Measurements from ENCODE around the gene RUFY2.
"Not testable (repeated sequence)": the region's sequence is repeated elsewhere in the genome, so short reads cannot be mapped to it uniquely, and the experiment has no call there.

Gene RUFY2

DNA sequence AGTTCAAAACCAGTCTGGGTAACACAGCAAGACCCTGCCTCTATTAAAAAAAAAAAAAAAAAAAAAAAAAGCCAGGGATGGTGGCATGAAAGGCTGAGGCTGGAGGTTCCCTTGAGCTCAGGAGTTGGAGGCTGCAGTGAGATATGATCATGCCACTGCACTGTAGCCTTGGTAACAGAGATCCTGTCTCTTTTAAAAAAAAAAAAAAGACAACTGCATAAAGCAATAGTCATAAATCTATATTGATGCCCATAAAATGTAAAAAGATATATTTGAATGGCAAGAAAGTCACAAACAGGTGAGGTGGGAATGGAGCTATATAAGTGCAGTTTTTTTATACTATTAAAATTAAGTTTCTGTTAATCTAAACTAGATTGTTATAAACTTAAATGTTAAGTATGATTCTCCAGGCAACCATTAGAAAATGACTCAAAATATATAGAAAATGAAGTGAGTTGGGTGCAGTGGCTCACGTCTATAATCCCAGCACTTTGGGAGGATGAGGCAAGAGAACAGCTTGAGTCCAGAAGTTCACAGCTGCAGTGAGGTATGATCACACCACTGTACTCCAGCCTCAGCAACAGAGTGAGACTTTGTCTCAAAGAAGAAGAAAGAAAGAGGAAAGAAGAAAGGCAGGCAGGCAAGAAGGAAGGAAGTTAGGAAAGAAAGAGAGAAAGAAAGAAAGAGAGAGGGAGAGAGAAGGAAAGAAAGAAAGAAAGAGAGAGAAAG lies 88.6 kb downstream of the RUFY2 start:
- DNase-seq, result no peak

DNA sequence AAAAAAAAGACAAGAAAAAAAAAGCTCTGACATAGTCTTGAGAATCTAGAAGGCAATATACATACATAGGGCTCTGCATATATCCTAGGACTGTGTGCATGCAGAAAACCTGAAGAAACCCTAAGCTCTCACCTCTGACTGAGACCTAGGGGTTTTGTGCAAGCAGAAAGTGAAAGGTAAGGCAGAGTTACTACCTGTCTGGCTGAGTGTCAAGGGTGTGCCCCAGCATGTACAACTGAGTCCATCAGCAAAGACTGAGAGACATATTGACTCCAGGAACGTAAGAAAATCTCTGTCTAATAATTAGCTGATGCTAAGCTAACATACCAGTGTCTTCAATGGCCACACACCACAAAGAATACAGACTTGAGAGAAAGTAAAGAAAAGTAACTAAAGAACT lies 91.5 kb downstream of the RUFY2 start:
- DNase-seq, result no peak

DNA sequence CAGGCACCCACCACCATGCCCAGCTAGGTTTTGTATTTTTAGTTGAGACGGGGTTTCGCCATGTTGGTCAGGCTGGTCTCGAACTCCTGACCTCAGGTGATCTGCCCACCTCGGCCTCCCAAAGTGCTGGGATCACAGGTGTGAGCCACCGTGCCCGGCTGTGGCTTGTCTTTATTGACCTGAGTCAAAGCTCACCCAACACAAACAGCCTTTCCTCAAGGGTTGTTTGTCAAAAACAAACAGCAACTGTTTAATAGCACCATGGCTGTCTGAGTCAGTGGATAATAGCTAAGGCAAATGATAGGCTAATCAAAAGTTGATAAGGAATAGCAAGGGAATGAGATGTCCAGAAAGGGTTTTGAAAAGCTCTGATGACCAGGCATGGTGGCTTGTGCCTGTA lies 92.1 kb downstream of the RUFY2 start:
- DNase-seq, result not testable (repeated sequence)

DNA sequence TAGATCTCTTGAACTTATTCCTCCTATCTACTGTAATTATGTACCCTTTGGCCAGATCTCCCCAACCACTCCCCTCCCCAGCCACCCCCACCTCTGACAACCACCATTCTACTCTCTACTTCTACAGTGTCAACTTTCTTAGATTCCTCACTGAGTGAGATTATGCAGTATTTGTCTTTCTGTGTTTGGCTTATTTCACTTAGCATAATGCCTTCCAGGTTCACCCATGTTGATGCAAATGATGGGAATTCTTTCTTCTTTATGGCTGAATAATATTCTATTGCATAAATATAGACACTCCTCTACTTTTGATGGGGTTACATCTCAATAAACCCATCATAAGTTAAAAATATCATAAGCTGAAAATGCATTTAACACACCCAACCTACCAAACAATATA lies 96.5 kb downstream of the RUFY2 start:
- DNase-seq, result no peak

DNA sequence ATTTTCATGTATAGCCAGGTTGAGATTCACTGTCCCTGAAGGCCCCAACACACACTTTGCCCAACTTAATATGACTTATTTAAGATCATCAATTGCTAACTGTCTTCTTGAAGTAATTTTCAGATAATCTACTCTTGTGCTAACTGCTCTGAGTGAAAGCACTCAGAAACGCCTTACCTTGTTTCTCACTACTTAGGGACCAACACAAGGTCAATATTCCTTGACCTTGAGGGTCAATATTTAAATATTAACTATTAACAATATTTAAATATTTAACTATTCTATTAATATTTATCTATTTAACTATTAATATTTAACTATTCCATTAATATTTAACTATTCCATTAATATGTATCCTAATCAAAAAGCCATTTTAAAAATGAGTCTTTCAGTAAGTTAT lies 101.2 kb downstream of the RUFY2 start:
- no peak for DNase-seq

DNA sequence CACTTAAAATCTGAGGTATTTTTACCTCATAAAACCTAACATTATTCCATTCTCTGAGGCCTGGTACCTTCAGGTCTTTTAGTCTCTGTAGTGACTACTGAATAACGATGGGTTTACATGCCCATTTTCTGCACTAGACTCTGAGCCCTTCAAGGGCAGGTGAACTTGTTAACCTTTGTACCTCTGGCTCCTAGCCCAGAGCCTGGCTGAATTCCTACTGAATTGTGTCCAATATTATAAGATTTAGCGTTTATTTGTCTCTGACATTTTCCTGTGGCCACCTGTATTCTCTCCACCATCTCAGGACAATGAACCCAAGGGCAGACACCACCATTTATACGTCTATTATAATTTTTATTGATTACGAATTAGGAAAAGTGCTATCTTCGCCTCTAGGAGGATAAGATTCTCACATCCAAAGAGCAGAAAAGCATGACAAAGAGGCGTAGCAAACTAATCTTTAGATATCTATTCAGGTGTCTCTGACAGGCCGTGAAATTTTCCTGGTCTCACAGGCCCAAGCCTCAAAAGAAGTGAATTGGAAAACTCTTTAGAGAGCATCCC lies 103.1 kb downstream of the RUFY2 start:
- no peak for DNase-seq

DNA sequence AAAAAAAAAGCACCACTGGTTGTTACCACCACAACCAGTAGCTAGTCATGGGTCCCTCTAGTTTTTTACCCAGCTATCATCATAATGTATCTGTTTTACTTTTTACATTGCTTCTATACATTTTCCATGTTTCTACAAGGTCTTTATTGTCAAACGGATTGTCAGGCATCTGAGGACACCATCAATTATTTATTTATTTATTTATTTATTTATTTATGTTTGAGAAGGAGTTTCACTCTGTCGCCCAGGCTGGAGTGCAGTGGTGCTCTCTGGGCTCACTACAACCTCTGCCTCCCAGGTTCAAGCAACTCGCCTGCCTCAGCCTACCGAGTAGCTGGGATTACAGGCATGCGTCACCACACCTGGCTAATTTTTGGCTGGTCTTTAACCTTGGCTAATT lies 104.2 kb downstream of the RUFY2 start:
- DNase-seq, result no peak

DNA sequence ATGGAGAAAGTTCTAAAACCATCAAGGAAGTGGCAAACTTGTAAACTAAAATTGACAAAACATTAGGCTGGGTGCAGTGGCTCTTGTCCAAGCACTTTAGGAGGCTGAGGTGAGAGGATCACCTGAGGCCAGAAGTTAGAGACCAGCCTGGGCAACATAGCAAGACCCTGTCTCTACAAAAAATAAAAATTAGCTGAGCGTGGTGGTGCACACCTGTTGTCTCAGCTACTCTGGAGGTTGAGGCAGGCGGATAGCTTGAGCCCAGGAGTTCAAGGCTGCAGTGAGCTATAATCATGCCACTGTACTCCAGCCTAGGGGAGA lies 104.6 kb downstream of the RUFY2 start:
- no peak for DNase-seq

- DNase-seq, result no peak
These were observed 105.1 kb downstream of the RUFY2 start for GRCh38 chr10:68301790-68302502.

DNA sequence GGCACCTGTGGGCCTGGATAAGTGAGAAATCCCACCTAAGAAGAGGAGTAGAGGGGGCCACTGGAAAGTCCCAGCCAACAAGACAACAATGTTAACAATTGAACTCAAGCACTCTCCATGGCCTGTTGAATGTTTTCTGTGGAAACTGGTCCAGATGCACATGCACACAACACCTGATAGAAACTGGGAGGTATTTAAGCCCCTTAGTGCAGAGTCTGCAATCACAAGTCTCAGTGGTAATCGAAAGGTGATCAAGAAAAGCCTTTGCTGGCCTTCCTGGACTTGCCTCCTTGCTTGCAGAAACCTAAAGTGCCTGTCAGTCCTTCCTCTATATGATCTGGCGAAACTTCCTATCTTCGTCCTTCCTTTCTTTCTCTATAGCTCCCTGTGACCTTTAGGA lies 105.8 kb downstream of the RUFY2 start:
- DNase-seq, result no peak

DNA sequence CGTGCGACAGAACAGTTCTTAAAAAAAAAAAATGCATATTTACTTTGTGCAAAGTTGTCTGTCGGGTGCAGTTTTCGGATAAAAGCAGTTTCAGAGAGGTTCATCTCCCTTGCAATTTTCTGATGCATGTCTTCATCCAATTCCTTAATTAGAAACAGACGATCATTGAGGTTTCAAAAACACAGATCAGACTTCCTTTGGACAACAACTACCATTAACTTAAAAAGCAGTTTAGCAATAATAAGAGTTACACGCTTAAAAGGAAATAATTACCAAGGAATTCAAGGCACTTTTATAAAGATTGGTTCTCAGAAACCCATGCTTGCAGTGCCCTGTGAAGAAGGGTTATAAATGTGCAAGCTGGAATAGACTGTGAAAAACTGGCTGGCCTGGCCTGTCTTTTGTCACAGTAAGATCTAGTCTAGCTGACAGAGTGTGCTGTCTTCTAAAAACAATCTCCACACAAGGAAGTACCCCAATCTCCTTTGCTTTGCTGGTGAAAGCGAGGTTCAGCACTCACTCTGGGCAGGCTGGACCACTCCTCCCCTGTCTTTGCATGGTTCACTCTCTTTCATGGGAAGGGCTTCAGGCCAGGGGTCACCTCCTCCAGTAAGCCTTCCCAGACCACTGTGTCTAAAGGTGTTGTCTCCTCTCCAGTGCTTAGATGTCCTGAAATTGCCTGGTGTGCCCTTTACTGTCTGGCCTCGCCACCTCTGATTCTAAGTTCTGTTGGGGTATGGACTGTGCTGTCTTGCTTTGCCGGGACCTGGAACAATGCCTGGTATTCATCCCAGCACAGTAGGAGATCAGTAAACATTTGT lies 110.0 kb downstream of the RUFY2 start:
- DNase-seq, result no peak

Data from effector CD4-positive, alpha-beta T cell (primary cell).